AG04450 (cell line): ENCODE data around the gene SETD1A. TPM values are rescaled to one million over a fixed set of nuclear protein-coding genes. Genes with fewer than 3 reads are reported as not detected.

Experiments used
- CTCF ChIA-PET: fragments of 300-600, 350-600 bp; formaldehyde crosslinking; extraction: SDS; loops from one replicate; lab custom pipeline; 2022; ENCODE audit warnings: antibody characterized with exemption, inconsistent platforms; lab: Charles Lee
- POLR2A ChIA-PET: fragments of 350-600 bp; formaldehyde crosslinking; extraction: SDS; loops from one replicate; lab custom pipeline; 2021; ENCODE audit warnings: antibody characterized with exemption, inconsistent platforms; lab: Yijun Ruan, JAX
- DNase-seq: peaks from one replicate; pipeline ENCODE4 v3.0.0-alpha.2; 2011; ENCODE audit warnings: low read depth, low spot score
- H3K27ac ChIP-seq: one replicate; pipeline ENCODE4 v1.5.1; 2012; ENCODE audit warnings: low read depth, low read length, control low read depth
- H3K27me3 ChIP-seq: one replicate; pipeline ENCODE4 v1.6.0; 2012; ENCODE audit warnings: low read length; ENCODE audit not compliant: control insufficient read depth, insufficient read depth
- H3K4me3 ChIP-seq: 2 replicates; pipeline ENCODE4 v1.5.1; 2011; ENCODE audit warnings: mild to moderate bottlenecking, low read depth, low read length, control low read depth
- H3K9me3 ChIP-seq: 2 replicates; pipeline ENCODE4 v1.5.1; 2012; ENCODE audit warnings: low read length; ENCODE audit not compliant: control insufficient read depth, insufficient read depth
- CTCF ChIP-seq: IDR thresholded peaks from 2 replicates; pipeline ENCODE4 v1.5.1; 2011; ENCODE audit warnings: low read depth, low read length, control low read depth, inconsistent platforms
- polyA plus RNA-seq: library from polyadenylated mRNA; depleted of rRNA; stranded (reverse); fragments of >200 nt; gene quantifications from 2 replicates; pipeline ENCODE4 v1.2.3, GENCODE V29; 2011

SETD1A gene
- polyA plus RNA-seq, 1 experiment = 1.1 TPM

- Histone ChIP-seq H3K9me3 (no peaks in the 10 kb centered on the region), H3K4me3 (peak overlapping the region; percentile 74), H3K27ac (no peak overlapping the region), H3K27me3 (no peaks in the 10 kb centered on the region)
- ChIA-PET CTCF (interaction anchor here (1.1 kb wide), 1 partner anchor 28 kb away, joined by 5 read pairs; no protein-coding TSS in a partner anchor), POLR2A (no interaction called here)
- DNase-seq = no peak
- TF ChIP-seq CTCF = no peak
Observed at GRCh38 chr16:30925632-30925987, 31.9 kb upstream of the SETD1A start.

DNA sequence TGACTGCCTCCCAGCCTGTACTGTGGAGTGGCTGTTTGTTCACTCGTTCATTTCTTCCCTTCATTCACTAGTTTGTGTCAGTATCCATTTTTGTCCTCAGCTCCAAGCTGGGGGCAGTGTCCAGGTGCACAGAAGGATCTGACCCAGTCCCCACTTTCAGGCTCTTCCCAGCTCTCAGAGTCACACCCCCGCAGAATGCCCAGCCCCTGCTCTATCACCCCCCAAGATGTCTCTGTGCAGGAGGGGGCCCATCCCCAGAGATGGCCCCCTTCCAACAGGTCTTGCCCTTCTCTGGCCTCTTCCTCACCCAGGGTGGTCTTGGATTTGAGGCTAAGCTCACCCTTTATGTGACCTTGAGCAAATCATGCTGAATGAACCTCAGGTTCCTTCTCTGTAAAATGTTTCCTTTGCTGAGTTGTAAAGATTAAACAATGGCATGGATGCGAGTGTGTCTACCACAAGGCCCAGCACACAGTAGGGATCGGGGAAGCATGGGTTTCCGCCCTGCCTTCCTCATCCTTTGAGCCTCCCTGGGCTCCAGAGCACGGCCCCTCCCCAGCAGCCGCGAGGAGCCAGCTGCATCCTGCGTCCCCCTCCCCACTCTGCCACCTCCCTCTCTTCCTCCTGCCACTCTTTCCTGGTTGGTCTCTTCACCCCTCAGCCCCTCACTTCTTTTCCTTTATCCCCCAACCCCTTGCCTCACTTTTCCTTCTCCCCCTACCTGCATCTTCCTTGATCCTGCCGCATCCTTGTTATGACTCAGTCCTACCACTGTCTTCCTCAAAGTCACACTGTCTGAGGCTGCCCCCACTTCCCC is 31.4 kb upstream of the SETD1A start:
- Histone ChIP-seq H3K4me3 (no peak overlapping the region), H3K9me3 (no peaks in the 10 kb centered on the region), H3K27ac (no peak overlapping the region), H3K27me3 (no peaks in the 10 kb centered on the region)
- no peak for TF ChIP-seq CTCF
- DNase-seq = no peak
- CTCF ChIA-PET = interaction anchor here (1.1 kb wide), 1 partner anchor 28 kb away, joined by 5 read pairs; no protein-coding TSS in a partner anchor
- POLR2A ChIA-PET = interaction anchor here (0.9 kb wide), 1 partner anchor 10 kb away, joined by 3 read pairs; no protein-coding TSS in a partner anchor

GRCh38 chr16:30926937-30927788 is 30.4 kb upstream of the SETD1A start:
- TF ChIP-seq CTCF = no peak
- Histone ChIP-seq H3K27ac (no peak overlapping the region), H3K4me3 (no peak overlapping the region), H3K27me3 (no peaks in the 10 kb centered on the region), H3K9me3 (no peaks in the 10 kb centered on the region)
- DNase-seq = no peak
- CTCF ChIA-PET = interaction anchor here (1.5 kb wide), 1 partner anchor 26 kb away, joined by 4 read pairs; no protein-coding TSS in a partner anchor
- POLR2A ChIA-PET = interaction anchor here (0.9 kb wide), 1 partner anchor 9 kb away, joined by 3 read pairs; no protein-coding TSS in a partner anchor

DNA sequence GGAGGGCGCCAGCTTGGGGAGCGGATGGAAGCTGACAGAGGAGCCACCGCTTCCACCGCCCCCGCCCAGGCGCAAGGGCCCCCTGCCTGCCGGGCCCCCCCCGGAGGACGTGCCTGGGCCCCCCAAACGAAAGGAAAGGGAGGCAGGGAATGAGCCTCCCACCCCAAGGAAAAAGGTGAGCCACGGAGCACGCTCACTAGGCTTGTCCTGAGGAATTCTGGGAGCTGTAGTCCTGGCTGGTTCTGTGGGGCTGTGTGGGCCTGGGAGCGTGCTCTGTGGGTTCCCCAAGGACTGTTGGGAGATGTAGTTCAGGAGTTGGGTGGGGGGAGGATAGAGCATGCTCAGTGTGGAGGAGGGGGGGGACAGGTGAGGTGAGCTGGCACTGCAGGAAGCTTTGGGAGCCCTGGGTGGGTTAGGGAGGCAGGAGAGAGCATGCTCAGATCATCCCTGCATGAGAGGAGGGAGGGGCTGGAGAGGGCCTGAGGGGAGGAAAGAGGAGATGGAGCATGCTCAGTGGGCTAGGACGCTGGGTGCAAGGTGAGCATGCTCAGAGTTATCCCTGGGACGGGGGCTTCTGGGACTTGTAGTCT is 29.7 kb upstream of the SETD1A start:
- no peak overlapping the region for H3K27ac ChIP-seq
- TF ChIP-seq CTCF = no peak
- CTCF ChIA-PET = interaction anchor here (1.5 kb wide), 2 partner anchors 14 to 26 kb away, joined by 3 to 4 read pairs; no protein-coding TSS in a partner anchor

More for the DNA sequence above, 29.7 kb upstream of the SETD1A start:
- POLR2A ChIA-PET = no interaction called here
- no peak for DNase-seq
- Histone ChIP-seq H3K27me3 (no peaks in the 10 kb centered on the region), H3K9me3 (no peaks in the 10 kb centered on the region), H3K4me3 (no peak overlapping the region)
